GM18499 (cell line): Measurements from ENCODE around the gene ANKRD10.
"Not testable (repeated sequence)": the region's sequence is repeated elsewhere in the genome, so short reads cannot be mapped to it uniquely, and the experiment has no call there.

Experiments used
- ATAC-seq: cut with Tn5 transposase; IDR thresholded peaks from one replicate; pipeline ENCODE4 v1.9.1; 2021; ENCODE audit warnings: moderate number of reproducible peaks; ENCODE audit not compliant: insufficient read depth, unreplicated experiment

ANKRD10 gene

GRCh38 chr13:110869805-110870706 lies 44.8 kb downstream of the ANKRD10 start:
- ATAC-seq, result no peak

GRCh38 chr13:110869231-110869804 lies 45.6 kb downstream of the ANKRD10 start:
- no peak for ATAC-seq

GRCh38 chr13:110868720-110869119 lies 46.1 kb downstream of the ANKRD10 start:
- no peak for ATAC-seq

GRCh38 chr13:110867380-110867779 lies 47.5 kb downstream of the ANKRD10 start:
- ATAC-seq, result no peak

- ATAC-seq, result no peak
Observed at GRCh38 chr13:110866491-110867170, 48.2 kb downstream of the ANKRD10 start.

- no peak for ATAC-seq
Observed at GRCh38 chr13:110863685-110864084, 51.2 kb downstream of the ANKRD10 start.

GRCh38 chr13:110860983-110861382 lies 53.9 kb downstream of the ANKRD10 start:
- ATAC-seq, result no peak

GRCh38 chr13:110856942-110857835 lies 57.7 kb downstream of the ANKRD10 start:
- ATAC-seq, result no peak

GRCh38 chr13:110855363-110855762 lies 59.5 kb downstream of the ANKRD10 start:
- ATAC-seq, result no peak

- no peak for ATAC-seq
Observed at GRCh38 chr13:110854866-110855265, 60.0 kb downstream of the ANKRD10 start.

- no peak for ATAC-seq
Observed at GRCh38 chr13:110853235-110853721, 61.6 kb downstream of the ANKRD10 start.

- no peak for ATAC-seq
Observed at GRCh38 chr13:110850840-110851239, 64.0 kb downstream of the ANKRD10 start.

GRCh38 chr13:110850006-110850405 lies 64.9 kb downstream of the ANKRD10 start:
- no peak for ATAC-seq

- ATAC-seq, result no peak
Observed at GRCh38 chr13:110845520-110845919, 69.3 kb downstream of the ANKRD10 start.

- ATAC-seq, result no peak
Observed at GRCh38 chr13:110841846-110842245, 73.0 kb downstream of the ANKRD10 start.

GRCh38 chr13:110841406-110841805 lies 73.5 kb downstream of the ANKRD10 start:
- no peak for ATAC-seq

GRCh38 chr13:110838867-110839538 lies 75.9 kb downstream of the ANKRD10 start:
- ATAC-seq, result no peak

GRCh38 chr13:110838116-110838515 lies 76.8 kb downstream of the ANKRD10 start:
- no peak for ATAC-seq

- ATAC-seq, result not testable (repeated sequence)
Observed at GRCh38 chr13:110837397-110838061, 77.3 kb downstream of the ANKRD10 start.
